ENCODE measurements around the gene SCN2A. TPM values are rescaled to one million over a fixed set of nuclear protein-coding genes. Genes with fewer than 3 reads are reported as not detected.

The SCN2A gene
- total RNA-seq, 1 donor from 2014 or later: 0.16 TPM

DNA sequence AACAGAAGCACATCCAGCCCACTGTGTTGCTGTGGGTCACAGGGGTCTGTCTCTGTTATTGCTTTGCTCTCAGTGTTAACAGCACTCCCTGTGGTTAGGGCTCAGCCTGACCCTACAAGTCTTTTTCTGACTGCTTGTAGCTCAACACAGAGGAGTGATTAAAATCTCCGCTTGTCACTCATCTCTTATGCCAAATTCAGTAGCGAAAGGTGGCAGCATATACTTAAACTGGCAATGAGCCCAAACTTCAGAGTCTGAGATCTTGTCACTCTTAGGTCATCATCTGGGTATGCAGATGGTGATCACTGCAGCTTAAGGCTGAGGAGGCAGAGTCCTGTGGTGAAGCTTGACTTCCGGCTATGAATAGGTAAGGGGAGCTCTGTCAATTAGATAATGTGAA, 167.0 kb downstream of the SCN2A start:
- Mint-ChIP-seq H3K4me1 (no peaks in the 10 kb centered on the region), H3K4me3 (no peak overlapping the region), H3K36me3 (ENCODE audit: low read depth) (no peaks in the 10 kb centered on the region), H3K27ac (no peak overlapping the region), H3K27me3 (peaks cover 7% of the 10 kb centered on the region), H3K9me3 (no peaks in the 10 kb centered on the region)
- intact Hi-C loops (cut with micrococcal nuclease): loop anchor here (10.0 kb wide), 1 partner anchor 671 kb away; no protein-coding TSS in a partner anchor
- TF ChIP-seq, protein P1, sequence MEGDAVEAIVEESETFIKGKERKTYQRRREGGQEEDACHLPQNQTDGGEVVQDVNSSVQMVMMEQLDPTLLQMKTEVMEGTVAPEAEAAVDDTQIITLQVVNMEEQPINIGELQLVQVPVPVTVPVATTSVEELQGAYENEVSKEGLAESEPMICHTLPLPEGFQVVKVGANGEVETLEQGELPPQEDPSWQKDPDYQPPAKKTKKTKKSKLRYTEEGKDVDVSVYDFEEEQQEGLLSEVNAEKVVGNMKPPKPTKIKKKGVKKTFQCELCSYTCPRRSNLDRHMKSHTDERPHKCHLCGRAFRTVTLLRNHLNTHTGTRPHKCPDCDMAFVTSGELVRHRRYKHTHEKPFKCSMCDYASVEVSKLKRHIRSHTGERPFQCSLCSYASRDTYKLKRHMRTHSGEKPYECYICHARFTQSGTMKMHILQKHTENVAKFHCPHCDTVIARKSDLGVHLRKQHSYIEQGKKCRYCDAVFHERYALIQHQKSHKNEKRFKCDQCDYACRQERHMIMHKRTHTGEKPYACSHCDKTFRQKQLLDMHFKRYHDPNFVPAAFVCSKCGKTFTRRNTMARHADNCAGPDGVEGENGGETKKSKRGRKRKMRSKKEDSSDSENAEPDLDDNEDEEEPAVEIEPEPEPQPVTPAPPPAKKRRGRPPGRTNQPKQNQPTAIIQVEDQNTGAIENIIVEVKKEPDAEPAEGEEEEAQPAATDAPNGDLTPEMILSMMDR (IDR thresholded peaks at IDR 0.05): no peak
- no peak for DNase-seq
- no peak for ATAC-seq (ENCODE audit: low read depth)
- CTCF ChIA-PET: interaction anchor here (0.6 kb wide), 1 partner anchor 468 kb away, joined by 3 read pairs; no protein-coding TSS in a partner anchor
- POLR2A ChIA-PET: no interaction called here

GRCh38 chr2:165407466-165407865, 168.3 kb downstream of the SCN2A start:
- ChIA-PET POLR2A (no interaction called here), CTCF (no interaction called here)
- TF ChIP-seq, protein P1 (IDR thresholded peaks at IDR 0.05): no peak
- intact Hi-C loops (cut with micrococcal nuclease): loop anchor here (10.0 kb wide), 1 partner anchor 673 kb away; no protein-coding TSS in a partner anchor
- Mint-ChIP-seq H3K4me3 (no peak overlapping the region), H3K36me3 (ENCODE audit: low read depth) (no peaks in the 10 kb centered on the region), H3K27ac (no peak overlapping the region), H3K9me3 (no peaks in the 10 kb centered on the region), H3K4me1 (no peaks in the 10 kb centered on the region), H3K27me3 (peaks cover 7% of the 10 kb centered on the region)
- DNase-seq (no peak), ATAC-seq (ENCODE audit: low read depth) (no peak)

GRCh38 chr2:165408186-165408585, 169.0 kb downstream of the SCN2A start:
- peaks cover 7% of the 10 kb centered on the region for H3K27me3 Mint-ChIP-seq
- H3K36me3 Mint-ChIP-seq (ENCODE audit: low read depth): no peaks in the 10 kb centered on the region
- TF ChIP-seq, protein P1 (IDR thresholded peaks at IDR 0.05): no peak
- H3K4me1 Mint-ChIP-seq: no peaks in the 10 kb centered on the region
- no peak overlapping the region for H3K4me3 Mint-ChIP-seq
- ATAC-seq (ENCODE audit: low read depth) (no peak), DNase-seq (no peak)
- H3K27ac Mint-ChIP-seq: no peak overlapping the region
- H3K9me3 Mint-ChIP-seq: no peaks in the 10 kb centered on the region
- ChIA-PET CTCF (no interaction called here), POLR2A (no interaction called here)
- intact Hi-C loops (cut with micrococcal nuclease): loop anchor here (10.0 kb wide), 1 partner anchor 673 kb away; no protein-coding TSS in a partner anchor

DNA sequence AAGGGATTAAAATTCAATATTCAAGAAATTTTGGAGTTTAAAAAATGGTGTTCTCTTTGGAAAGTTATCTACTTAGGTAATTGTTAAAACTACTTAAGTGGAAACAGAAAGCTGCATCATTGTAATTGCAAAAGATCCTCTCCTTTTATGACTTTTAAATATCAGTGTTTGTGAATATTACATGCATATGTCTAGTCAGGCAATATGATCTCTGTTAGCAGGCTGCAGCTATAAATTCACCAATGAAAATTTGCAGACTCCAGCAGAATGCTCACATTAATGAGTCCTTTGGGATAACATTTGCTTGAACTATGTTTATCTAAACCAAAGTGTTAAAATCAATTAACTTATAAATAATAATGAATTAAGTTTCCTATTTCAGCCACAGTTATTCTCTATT, 171.1 kb downstream of the SCN2A start:
- H3K9me3 Mint-ChIP-seq: no peaks in the 10 kb centered on the region
- peaks cover 2% of the 10 kb centered on the region for H3K27me3 Mint-ChIP-seq
- intact Hi-C loops (cut with micrococcal nuclease): no loop called here
- no peak for ATAC-seq (ENCODE audit: low read depth)
- TF ChIP-seq, protein P1 (IDR thresholded peaks at IDR 0.05): no peak
- DNase-seq: no peak
- no peaks in the 10 kb centered on the region for H3K4me1 Mint-ChIP-seq
- no peaks in the 10 kb centered on the region for H3K36me3 Mint-ChIP-seq (ENCODE audit: low read depth)
- ChIA-PET POLR2A (no interaction called here), CTCF (no interaction called here)
- no peak overlapping the region for H3K4me3 Mint-ChIP-seq
- H3K27ac Mint-ChIP-seq: no peak overlapping the region

DNA sequence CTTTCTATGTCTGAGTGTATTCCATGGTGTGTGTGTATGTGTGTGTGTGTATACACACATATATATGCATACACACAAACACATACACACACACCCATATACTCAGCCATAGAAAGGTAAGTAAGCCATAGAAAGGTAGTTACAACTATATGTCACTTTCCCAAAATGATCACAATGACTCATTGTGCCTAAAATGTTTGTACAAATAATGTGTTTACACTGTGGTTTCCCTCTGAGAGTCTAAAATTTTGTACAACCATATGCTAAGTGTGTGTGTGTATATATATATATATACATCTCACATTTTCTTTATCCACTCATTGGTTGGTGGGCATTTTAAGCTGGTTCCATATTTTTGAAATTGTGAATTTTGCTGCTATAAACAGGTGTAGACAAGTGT, 175.0 kb downstream of the SCN2A start:
- no peaks in the 10 kb centered on the region for H3K36me3 Mint-ChIP-seq (ENCODE audit: low read depth)
- H3K27me3 Mint-ChIP-seq: peaks cover 3% of the 10 kb centered on the region
- ATAC-seq (ENCODE audit: low read depth): no peak
- intact Hi-C loops (cut with micrococcal nuclease): no loop called here
- CTCF ChIA-PET: interaction anchor here (0.7 kb wide), 1 partner anchor 12 kb away, joined by 3 read pairs; no protein-coding TSS in a partner anchor
- DNase-seq: no peak
- no peaks in the 10 kb centered on the region for H3K4me1 Mint-ChIP-seq
- POLR2A ChIA-PET: no interaction called here
- TF ChIP-seq, protein P1 (IDR thresholded peaks at IDR 0.05): no peak
- no peak overlapping the region for H3K27ac Mint-ChIP-seq
- H3K4me3 Mint-ChIP-seq: no peak overlapping the region
- peaks cover 3% of the 10 kb centered on the region for H3K9me3 Mint-ChIP-seq

All from activated B cell treated with CpG ODN at 0.5 μM for 24 hours (primary cell).